ENCODE measurements around the gene PKN2. TPM values are rescaled to one million over a fixed set of nuclear protein-coding genes. Genes with fewer than 3 reads are reported as not detected.

Gene PKN2
- total and polyA plus RNA-seq, 8 donors = 6.5 to 28.8 (median 16.0) TPM

GRCh38 chr1:88873737-88874349 lies 189.8 kb downstream of the PKN2 start:
- FAIRE-seq (no peak), DNase-seq (no peak), ATAC-seq (no peak)
- 56 to 58% methylated on average over 5 of the region's 5 CpGs for WGBS, 2 donors
- peaks cover 7 to 21% (median 15%) of the 10 kb centered on the region in 3 donors for H3K4me1 ChIP-seq
- no peaks in the 10 kb centered on the region for H3K9me3 ChIP-seq
- H3K4me3 ChIP-seq = no peak overlapping the region
- H3K27me3 ChIP-seq = no peaks in the 10 kb centered on the region
- intact Hi-C loops (cut with DNase I) = no loop called here
- H3K36me3 ChIP-seq = no peaks in the 10 kb centered on the region
- TF ChIP-seq CTCF (IDR thresholded peaks at IDR 0.05) = no peak
- H3K27ac ChIP-seq = no peak overlapping the region

- intact Hi-C loops (cut with DNase I) = loop anchor here in 1 of 3 donors (5.0 kb wide), 1 partner anchor 218 kb away; no protein-coding TSS in a partner anchor
- no peak for DNase-seq
- Histone ChIP-seq H3K9me3 (no peaks in the 10 kb centered on the region), H3K27me3 (no peaks in the 10 kb centered on the region), H3K36me3 (no peaks in the 10 kb centered on the region), H3K27ac (no peak overlapping the region), H3K4me3 (no peak overlapping the region), H3K4me1 (peaks cover 7 to 25% (median 16%) of the 10 kb centered on the region in 3 donors)
- WGBS, 2 donors = 76 to 83% methylated on average over 4 of the region's 4 CpGs
- FAIRE-seq = no peak
- no peak for TF ChIP-seq CTCF (IDR thresholded peaks at IDR 0.05)
- no peak for ATAC-seq
These were observed 191.5 kb downstream of the PKN2 start for GRCh38 chr1:88875595-88875994.

GRCh38 chr1:88876573-88877365 lies 192.7 kb downstream of the PKN2 start:
- FAIRE-seq = no peak
- H3K27me3 ChIP-seq = no peaks in the 10 kb centered on the region
- WGBS, 2 donors = 46 to 52% methylated on average over 5 of the region's 5 CpGs
- intact Hi-C loops (cut with DNase I) = loop anchor here in 1 of 3 donors (5.0 kb wide), 1 partner anchor 219 kb away; no protein-coding TSS in a partner anchor
- H3K27ac ChIP-seq = no peak overlapping the region
- TF ChIP-seq CTCF (IDR thresholded peaks at IDR 0.05) = no peak
- H3K4me3 ChIP-seq = no peak overlapping the region
- no peak for DNase-seq
- peaks cover 7 to 25% (median 16%) of the 10 kb centered on the region in 3 donors for H3K4me1 ChIP-seq
- no peaks in the 10 kb centered on the region for H3K9me3 ChIP-seq
- no peak for ATAC-seq
- H3K36me3 ChIP-seq = no peaks in the 10 kb centered on the region

DNA sequence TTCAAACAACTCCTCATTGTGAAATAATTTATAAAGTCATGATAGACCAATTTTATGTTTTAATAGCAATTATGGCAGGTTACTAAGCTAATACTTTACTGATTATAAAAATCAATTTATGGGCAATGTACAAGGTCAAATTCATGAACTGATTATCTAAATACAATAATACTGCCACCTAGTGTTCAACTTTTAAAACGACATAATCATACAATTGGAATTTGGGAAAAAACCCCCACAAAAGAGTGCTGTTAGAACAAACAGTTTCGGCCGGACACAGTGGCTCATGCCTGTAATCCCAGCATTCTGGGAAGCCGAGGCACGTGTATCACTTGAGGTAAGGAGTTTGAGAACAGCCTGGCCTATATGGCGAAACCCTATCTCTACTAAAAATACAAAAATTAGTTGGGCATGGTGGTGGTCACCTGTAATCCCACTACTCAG lies 193.3 kb downstream of the PKN2 start:
- H3K4me3 ChIP-seq = no peak overlapping the region

More for the DNA sequence above, 193.3 kb downstream of the PKN2 start:
- TF ChIP-seq CTCF (IDR thresholded peaks at IDR 0.05) = peak in 2 of 4 donors; percentile 38 to 59
- DNase-seq (no peak), ATAC-seq (peak; percentile 41 to 75 (median 63)), FAIRE-seq (peak; percentile 72)
- Histone ChIP-seq H3K27ac (peak overlapping the region in 1 of 4 donors; percentile 17), H3K9me3 (no peaks in the 10 kb centered on the region), H3K27me3 (no peaks in the 10 kb centered on the region), H3K36me3 (no peaks in the 10 kb centered on the region), H3K4me1 (peaks cover 9 to 27% (median 16%) of the 10 kb centered on the region in 3 donors)
- WGBS, 2 donors = 19 to 24% methylated on average over 6 of the region's 6 CpGs
- intact Hi-C loops (cut with DNase I) = loop anchor here in 1 of 3 donors (5.0 kb wide), 1 partner anchor 220 kb away; no protein-coding TSS in a partner anchor

All from pancreas (tissue), 10 donors.